IMR-90 (cell line): ENCODE data around the gene LHFPL5.

Experiments
- BHLHE40 ChIP-seq: fragments of 150-350 bp; IDR thresholded peaks from 2 replicates; pipeline ENCODE4 v1.6.1; 2016; ENCODE audit warnings: mild to moderate bottlenecking, low read depth, low read length
- ELK1 ChIP-seq: fragments of 150-350 bp; IDR thresholded peaks from 2 replicates; pipeline ENCODE4 v1.6.1; 2016; ENCODE audit warnings: low read depth, mild to moderate bottlenecking, low read length, moderate library complexity, borderline replicate concordance
- FOS ChIP-seq: fragments of 150-350 bp; IDR thresholded peaks from 2 replicates; pipeline ENCODE4 v1.6.1; 2016; ENCODE audit warnings: low read depth, low read length
- MXI1 ChIP-seq: IDR thresholded peaks from 2 replicates; pipeline ENCODE4 v1.6.1; 2012; ENCODE audit warnings: low read depth, mild to moderate bottlenecking, low read length, moderate library complexity, borderline replicate concordance
- NFE2L2 ChIP-seq: fragments of 150-350 bp; IDR thresholded peaks from 2 replicates; pipeline ENCODE4 v1.6.1; 2016; ENCODE audit warnings: low read depth, mild to moderate bottlenecking, low read length
- POLR2A ChIP-seq: IDR thresholded peaks from 2 replicates; pipeline ENCODE4 v1.6.1; 2012; ENCODE audit warnings: mild to moderate bottlenecking, low read depth, low read length
- RAD21 ChIP-seq: IDR thresholded peaks from 2 replicates; pipeline ENCODE4 v1.6.1; 2012; ENCODE audit warnings: low read length, improper control_type of control experiment
- RCOR1 ChIP-seq: IDR thresholded peaks from 2 replicates; pipeline ENCODE4 v1.6.1; 2012; ENCODE audit warnings: mild to moderate bottlenecking, low read length, improper control_type of control experiment; ENCODE audit not compliant: insufficient replicate concordance
- TF ChIP-seq, protein P1 (sequence below): conservative IDR thresholded peaks from 2 replicates; pipeline ENCODE4 v1.5.1; 2012; ENCODE audit warnings: mild to moderate bottlenecking, low read depth, low read length, improper control_type of control experiment

- TF ChIP-seq, protein P1, sequence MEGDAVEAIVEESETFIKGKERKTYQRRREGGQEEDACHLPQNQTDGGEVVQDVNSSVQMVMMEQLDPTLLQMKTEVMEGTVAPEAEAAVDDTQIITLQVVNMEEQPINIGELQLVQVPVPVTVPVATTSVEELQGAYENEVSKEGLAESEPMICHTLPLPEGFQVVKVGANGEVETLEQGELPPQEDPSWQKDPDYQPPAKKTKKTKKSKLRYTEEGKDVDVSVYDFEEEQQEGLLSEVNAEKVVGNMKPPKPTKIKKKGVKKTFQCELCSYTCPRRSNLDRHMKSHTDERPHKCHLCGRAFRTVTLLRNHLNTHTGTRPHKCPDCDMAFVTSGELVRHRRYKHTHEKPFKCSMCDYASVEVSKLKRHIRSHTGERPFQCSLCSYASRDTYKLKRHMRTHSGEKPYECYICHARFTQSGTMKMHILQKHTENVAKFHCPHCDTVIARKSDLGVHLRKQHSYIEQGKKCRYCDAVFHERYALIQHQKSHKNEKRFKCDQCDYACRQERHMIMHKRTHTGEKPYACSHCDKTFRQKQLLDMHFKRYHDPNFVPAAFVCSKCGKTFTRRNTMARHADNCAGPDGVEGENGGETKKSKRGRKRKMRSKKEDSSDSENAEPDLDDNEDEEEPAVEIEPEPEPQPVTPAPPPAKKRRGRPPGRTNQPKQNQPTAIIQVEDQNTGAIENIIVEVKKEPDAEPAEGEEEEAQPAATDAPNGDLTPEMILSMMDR: no peak
- no peak for TF ChIP-seq RAD21
- no peak for TF ChIP-seq RCOR1
- no peak for TF ChIP-seq POLR2A
- no peak for TF ChIP-seq MXI1
- TF ChIP-seq BHLHE40: no peak
- TF ChIP-seq ELK1: no peak
- TF ChIP-seq FOS: no peak
- no peak for TF ChIP-seq NFE2L2
These were observed 45.1 kb downstream of the LHFPL5 start for GRCh38 chr6:35850208-35850607.
